ENCODE results near the gene EXPH5. TPM values are rescaled to one million over a fixed set of nuclear protein-coding genes. Genes with fewer than 3 reads are reported as not detected.
"Not testable (repeated sequence)": the region's sequence is repeated elsewhere in the genome, so short reads cannot be mapped to it uniquely, and the experiment has no call there.

Gene EXPH5, protein sequence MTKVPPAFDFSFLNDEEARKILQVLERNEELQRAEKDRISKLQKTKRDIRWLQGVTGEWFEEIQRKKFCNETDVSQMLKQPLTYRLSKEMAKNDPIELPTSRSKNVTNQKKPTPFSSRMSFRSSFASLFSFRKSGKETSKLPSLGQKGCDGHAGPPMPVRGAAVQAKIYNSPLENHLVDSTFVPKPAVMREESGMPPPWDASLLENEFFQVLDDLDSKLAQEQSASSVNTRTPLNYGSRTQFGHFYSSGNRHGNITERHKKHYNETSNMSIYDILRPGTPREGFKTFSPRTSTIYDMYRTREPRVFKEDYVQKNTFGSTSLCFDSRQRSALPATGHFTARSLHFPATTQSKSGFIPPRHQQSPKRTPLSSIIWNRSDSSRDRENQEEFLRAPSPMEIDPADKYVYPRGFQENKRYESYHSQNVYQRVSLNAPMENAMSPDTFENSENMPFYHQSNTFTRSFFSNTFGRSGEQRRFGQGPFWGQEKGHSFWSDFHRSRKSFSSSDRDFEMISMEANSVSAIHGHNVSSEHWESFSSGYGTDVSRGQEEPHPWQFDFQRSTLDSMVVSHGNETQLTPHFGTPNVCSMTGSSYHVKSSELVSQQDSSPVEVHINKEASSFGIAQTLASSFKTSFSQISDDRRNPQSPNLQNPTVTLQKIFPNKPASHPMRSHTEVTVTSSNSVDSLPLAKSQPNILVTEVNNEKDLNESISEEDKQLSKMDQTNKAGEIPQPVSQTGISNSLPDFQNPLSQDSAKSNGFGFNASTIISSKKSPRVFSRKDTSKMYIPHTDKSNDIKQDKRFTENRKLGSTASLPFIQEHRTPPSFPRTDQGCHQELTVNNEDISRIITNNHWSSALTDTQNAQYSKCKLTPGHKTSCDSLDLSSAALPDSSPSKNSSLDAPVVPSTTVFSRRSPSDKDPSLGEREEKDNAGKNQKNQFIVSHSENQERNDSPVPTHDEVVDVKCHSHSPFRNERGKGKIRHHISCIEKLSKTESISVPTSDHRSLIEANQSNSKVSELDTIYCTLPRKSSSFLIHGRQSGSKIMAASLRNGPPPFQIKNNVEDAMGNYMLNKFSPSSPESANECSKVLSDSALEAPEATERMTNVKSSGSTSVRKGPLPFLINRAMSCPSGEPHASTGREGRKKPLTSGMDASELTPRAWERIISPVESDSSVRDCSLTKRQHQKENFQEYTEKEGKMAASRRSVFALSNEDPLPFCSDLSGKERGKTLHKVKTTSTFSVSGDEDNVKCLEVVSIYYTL (N-terminal part only)
- polyA plus RNA-seq (ENCODE audit: insufficient read length) = 6.3 TPM
- long read RNA-seq, donor 1 = 0 reads
- long read RNA-seq, donor 2, full-length matches to known transcripts = 1 of 1 reads
- long read RNA-seq, donor 2, partial matches to known transcripts = 0 of 1 reads
- long read RNA-seq, donor 2, other reads (novel, unspliced or antisense) = 0 of 1 reads
- long read RNA-seq, donor 3 = 0 reads
- long read RNA-seq, donor 4 = 0 reads
- long read RNA-seq, donor 5 = 0 reads
- long read RNA-seq, donor 6 = 0 reads
- long read RNA-seq, donor 7 = 0 reads
- long read RNA-seq, donor 8, full-length matches to known transcripts = 1 of 1 reads
- long read RNA-seq, donor 8, partial matches to known transcripts = 0 of 1 reads
- long read RNA-seq, donor 8, other reads (novel, unspliced or antisense) = 0 of 1 reads

GRCh38 chr11:108593214-108593922 lies at the start of gene EXPH5:
TSS of gene EXPH5 (minus strand) at chr11:108593768. CDS start at chr11:108593536, 232 bp downstream.
- DNase-seq = peak; percentile 93

- DNase-seq = not testable (repeated sequence)
These were observed 48.2 kb upstream of the EXPH5 start for GRCh38 chr11:108641752-108642151.

- DNase-seq = no peak
These were observed 45.6 kb upstream of the EXPH5 start for GRCh38 chr11:108639146-108639545.

- DNase-seq = no peak
These were observed 42.7 kb upstream of the EXPH5 start for GRCh38 chr11:108636222-108636621.

- no peak for DNase-seq
These were observed 41.5 kb upstream of the EXPH5 start for GRCh38 chr11:108635106-108635505.

- DNase-seq = no peak
These were observed 38.6 kb upstream of the EXPH5 start for GRCh38 chr11:108632041-108632704.

- no peak for DNase-seq
These were observed 35.7 kb upstream of the EXPH5 start for GRCh38 chr11:108629274-108629673.

DNA sequence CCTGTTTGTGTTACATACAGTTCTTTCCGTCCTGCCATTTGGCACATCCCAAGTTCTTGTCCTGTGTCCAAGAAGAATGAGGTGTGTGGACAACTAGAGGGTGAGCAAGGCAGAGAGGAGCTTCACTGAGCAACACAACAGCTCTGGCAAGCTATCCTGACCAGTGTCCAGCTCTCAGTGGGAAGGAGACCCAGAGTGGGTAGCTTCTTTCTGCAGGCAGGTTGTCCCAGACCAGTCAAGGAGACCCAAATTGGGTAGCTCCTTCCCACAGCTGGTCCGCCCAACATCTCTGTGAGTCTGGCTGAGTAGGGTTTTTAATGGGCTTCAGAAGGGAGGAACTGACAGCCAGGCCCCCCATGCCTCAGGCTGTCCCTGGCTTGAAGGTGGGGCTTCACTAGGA lies 35.2 kb upstream of the EXPH5 start:
- no peak for DNase-seq

DNA sequence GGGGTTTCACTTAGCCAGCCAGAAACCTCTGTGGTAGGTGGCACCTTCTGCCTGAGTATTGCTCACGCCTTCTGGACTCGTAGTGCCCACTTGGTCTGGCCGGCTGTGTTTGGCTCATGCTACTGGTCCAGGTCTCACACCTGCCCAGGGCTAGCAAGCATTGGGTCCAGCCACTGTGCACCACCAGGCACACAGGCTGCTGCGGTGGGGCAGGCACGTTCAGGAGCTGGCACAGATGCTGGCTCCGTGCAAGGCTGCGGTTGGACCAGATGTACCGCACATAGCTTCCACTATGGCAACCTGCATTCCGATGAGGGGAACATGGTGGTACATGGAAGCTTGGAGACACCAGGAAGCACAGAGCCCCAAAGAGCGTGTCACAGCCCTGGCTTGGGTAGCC lies 34.8 kb upstream of the EXPH5 start:
- no peak for DNase-seq

DNA sequence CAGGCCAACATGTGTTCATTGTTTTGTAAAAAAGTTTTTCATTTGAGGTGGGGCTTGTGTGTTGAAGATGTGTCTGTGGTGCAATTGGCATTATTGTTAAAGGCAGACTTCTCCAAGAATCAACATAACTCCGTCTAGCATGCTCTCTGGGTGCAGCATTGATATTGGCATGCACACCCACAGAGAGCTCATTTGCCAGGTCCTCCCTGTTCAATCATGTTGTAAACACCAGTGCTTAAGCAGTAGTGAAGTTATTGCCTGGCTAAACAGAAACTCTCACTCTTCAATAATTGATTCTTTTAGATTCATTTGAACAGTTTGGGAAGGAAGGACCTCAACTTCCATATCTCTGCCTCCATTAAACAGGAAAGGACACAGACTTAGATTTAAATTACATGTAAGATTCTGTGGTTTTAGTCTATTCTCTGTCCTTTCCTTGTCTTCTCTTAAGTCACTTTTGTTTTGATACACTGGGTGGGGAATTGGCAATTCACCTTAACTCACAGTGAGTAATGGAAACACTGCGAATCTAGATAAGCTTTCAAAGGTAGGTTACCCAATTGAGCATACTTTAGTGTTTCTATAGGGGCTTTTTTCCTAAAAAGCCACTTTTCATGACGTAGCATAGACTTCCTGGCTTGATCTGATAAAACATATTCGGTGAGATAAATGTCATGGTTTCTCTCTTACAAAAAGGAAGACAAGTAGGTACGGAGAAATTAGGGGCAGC lies 30.8 kb upstream of the EXPH5 start:
- no peak for DNase-seq

GRCh38 chr11:108622341-108622740 lies 28.8 kb upstream of the EXPH5 start:
- no peak for DNase-seq

DNA sequence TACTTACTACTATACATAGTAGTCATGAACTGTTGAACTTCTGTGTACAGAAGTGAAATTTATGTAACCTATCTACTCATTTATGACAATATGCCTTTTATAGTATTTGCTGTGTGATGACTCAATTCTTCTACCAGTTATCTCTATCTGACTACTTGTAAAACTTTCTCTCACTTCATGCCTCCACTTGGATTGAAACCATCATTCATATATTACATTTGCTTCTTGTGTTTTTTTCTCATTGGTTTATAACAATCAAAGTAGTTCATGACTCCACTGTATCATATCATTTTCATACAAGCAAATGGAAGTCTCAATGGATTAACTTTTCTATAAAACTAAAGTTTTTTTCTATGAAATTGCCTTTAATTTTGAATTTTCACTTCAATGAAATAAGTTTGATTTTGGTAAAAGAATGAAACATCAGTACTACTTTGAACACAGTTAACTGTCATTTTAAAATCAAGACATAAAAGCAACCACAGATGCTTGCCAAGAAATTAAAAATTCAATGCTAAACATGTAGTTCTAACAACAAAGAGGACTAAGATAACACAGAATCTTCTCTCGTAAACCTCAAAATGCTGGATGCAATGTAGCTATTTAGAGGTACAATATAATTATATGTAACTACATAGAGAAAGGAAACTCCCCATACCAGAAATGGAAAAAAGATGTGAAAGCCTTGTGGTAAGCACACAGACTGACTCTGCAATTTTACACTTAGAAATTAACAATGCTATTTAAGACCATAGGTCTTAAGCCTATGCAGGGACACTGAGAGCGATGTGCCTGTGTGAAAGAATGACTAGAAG lies 27.6 kb upstream of the EXPH5 start:
- DNase-seq = no peak

DNA sequence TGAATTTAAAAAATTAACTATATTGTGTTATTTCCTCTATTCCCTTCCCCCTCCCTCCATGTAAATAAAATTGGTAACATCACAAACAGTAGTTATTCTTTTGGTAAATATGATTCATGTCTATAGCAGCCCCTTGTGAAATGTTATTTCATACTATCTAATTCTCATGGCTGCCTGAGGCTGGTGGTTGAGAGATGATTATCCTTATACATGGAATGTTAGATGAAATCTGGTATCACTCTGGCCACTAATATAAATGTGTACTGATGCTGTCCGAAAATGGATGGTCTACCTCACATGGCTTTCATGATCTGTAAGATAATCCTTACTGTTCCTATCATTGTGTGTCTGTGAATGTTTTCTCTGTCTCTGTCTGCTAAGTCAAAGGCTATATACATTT lies 25.0 kb upstream of the EXPH5 start:
- no peak for DNase-seq

DNA sequence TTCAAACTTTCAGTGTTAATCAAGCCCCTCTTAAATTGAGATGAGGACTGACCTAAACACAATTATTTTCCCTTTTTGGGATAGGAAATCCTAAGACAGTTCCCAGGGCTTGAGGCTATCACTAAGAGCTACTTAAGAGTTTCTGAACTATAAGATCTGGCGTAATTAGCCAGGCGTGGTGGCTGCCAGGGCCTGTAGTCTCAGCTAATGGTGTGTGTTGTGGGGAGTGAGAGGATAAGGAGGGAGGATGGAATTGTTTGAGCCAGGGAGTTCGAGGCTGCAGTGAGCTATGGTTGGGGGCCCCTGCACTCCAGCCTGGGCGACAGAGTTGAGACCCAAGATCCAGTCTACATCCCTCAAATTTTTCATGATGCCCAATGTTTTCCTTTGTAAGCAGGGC lies 23.5 kb upstream of the EXPH5 start:
- no peak for DNase-seq

DNA sequence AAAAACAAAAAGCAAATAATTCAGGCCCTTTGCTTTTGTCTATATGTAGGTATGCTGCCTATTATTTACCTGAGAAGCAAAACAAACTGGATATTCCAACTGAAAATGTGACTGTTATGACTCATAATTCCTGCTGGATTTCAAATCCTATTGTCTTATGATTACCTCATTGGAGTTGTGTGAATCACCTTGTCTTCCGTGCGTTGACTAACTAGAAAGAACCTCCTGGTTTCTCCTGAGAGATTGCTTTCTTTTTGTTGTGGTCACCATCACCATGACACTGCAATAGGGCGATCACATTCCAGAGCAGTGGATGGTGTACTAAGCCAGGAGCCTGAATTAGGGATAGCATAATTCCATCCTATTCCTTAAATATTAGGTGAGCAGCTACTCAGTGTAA lies 23.0 kb upstream of the EXPH5 start:
- DNase-seq = no peak

- DNase-seq = no peak
These were observed 20.5 kb upstream of the EXPH5 start for GRCh38 chr11:108614086-108614485.

DNA sequence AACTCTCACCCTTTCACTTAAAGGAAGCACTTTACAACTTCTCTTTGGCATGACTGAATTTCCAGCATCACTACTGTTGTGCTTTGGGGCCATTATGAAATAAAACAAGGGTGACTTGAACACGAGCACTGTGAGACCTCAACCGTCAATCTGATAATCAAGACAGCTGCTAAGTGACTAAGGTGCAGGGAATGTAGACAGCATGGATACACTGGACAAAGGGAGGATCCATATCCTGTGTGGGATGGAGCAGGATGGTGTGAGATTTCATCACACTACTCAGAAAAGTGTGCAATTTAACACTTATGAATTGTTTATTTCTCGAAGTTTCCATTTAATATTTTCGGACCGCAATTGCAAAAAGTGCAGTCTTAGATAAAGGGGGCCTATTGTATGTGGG lies 16.1 kb upstream of the EXPH5 start:
- DNase-seq = no peak

DNA sequence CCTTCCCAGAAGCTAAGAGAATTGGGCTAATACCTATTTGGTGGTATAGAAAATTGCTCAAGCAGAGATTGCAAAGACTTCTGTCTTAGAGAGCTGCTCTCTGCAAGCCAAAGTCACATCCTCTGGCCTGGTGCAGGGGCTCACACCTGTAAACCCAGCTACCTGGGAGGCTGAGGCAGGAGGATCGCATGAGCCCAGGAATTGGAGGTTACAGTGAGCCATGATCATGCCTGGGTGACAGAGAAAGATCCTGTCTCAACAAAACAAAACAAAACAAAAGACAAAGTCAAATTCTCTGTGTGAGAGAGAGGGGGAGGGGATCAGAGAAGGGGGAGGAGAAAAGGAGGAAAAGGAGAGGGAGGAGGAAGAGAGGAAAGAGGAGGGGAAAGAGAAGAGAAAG lies 15.0 kb upstream of the EXPH5 start:
- no peak for DNase-seq
